ACHN (cell line): Measurements from ENCODE around the gene PLAC1.
A peak's percentile ranks its signal among the peaks of the same experiment; 100 is the strongest.

Source experiments
- DNase-seq: peaks from one replicate; pipeline ENCODE4 v3.0.0-alpha.2; 2015
- in situ Hi-C: cut with HindIII; loops from 2 replicates; pipeline ENCODE4 v1.10.0; 2017; ENCODE audit warnings: low sequenced_read_pairs, low pct_ligation_motif_present, low pct_unique_long_range_greater_than_20kb

The PLAC1 gene

GRCh38 chrX:134673123-134673522 lies 14.9 kb upstream of the PLAC1 start:
- DNase-seq: no peak
- in situ Hi-C loops: no loop called here

GRCh38 chrX:134672101-134672500 lies 13.8 kb upstream of the PLAC1 start:
- in situ Hi-C loops: no loop called here
- no peak for DNase-seq

- DNase-seq: no peak
- in situ Hi-C loops: no loop called here
Observed at GRCh38 chrX:134671294-134671693, 13.0 kb upstream of the PLAC1 start.

GRCh38 chrX:134670134-134670924 lies 12.1 kb upstream of the PLAC1 start:
- in situ Hi-C loops: no loop called here

GRCh38 chrX:134669378-134670098 lies 11.3 kb upstream of the PLAC1 start:
- peak; percentile 7 for DNase-seq

More at GRCh38 chrX:134670134-134670924, 12.1 kb upstream of the PLAC1 start:
- peak; percentile 44 for DNase-seq

GRCh38 chrX:134664202-134664601 lies 5.9 kb upstream of the PLAC1 start:
- DNase-seq: no peak
- in situ Hi-C loops: no loop called here

More at GRCh38 chrX:134669378-134670098, 11.3 kb upstream of the PLAC1 start:
- in situ Hi-C loops: no loop called here

- in situ Hi-C loops: no loop called here
- DNase-seq: no peak
Observed at GRCh38 chrX:134661295-134661694, 3.0 kb upstream of the PLAC1 start.

GRCh38 chrX:134660627-134661026 lies 2.4 kb upstream of the PLAC1 start:
- in situ Hi-C loops: no loop called here

GRCh38 chrX:134659761-134660160 lies 1.5 kb upstream of the PLAC1 start:
- no peak for DNase-seq
- in situ Hi-C loops: no loop called here

More at GRCh38 chrX:134660627-134661026, 2.4 kb upstream of the PLAC1 start:
- DNase-seq: no peak

GRCh38 chrX:134658760-134659023 lies 421 bp upstream of the PLAC1 start:
- in situ Hi-C loops: no loop called here
- DNase-seq: no peak

GRCh38 chrX:134654398-134655012 lies 3.8 kb downstream of the PLAC1 start:
- in situ Hi-C loops: no loop called here
- DNase-seq: no peak

GRCh38 chrX:134653835-134654234 lies 4.4 kb downstream of the PLAC1 start:
- no peak for DNase-seq
- in situ Hi-C loops: no loop called here

GRCh38 chrX:134650701-134651100 lies 7.6 kb downstream of the PLAC1 start:
- DNase-seq: no peak
- in situ Hi-C loops: no loop called here

- DNase-seq: no peak
- in situ Hi-C loops: no loop called here
Observed at GRCh38 chrX:134649770-134650169, 8.5 kb downstream of the PLAC1 start.

- in situ Hi-C loops: no loop called here
Observed at GRCh38 chrX:134647477-134647877, 10.8 kb downstream of the PLAC1 start.

GRCh38 chrX:134646691-134647090 lies 11.6 kb downstream of the PLAC1 start:
- no peak for DNase-seq
- in situ Hi-C loops: no loop called here

More at GRCh38 chrX:134647477-134647877, 10.8 kb downstream of the PLAC1 start:
- no peak for DNase-seq

GRCh38 chrX:134645936-134646543 lies 12.2 kb downstream of the PLAC1 start:
- in situ Hi-C loops: no loop called here
- no peak for DNase-seq

GRCh38 chrX:134642386-134642785 lies 15.9 kb downstream of the PLAC1 start:
- no peak for DNase-seq
- in situ Hi-C loops: no loop called here

GRCh38 chrX:134641346-134641745 lies 16.9 kb downstream of the PLAC1 start:
- DNase-seq: no peak
- in situ Hi-C loops: no loop called here
